CD4-positive, alpha-beta T cell treated with Interferon gamma for 1 hour (primary cell): ENCODE results near the gene P2RY12.

Experiments used
- DNase-seq: peaks from one replicate; pipeline ENCODE4 v3.0.0-alpha.2; 2020

Gene P2RY12

GRCh38 chr3:151305060-151305774, 79.3 kb downstream of the P2RY12 start:
- DNase-seq = no peak

- no peak for DNase-seq
Measured at GRCh38 chr3:151303751-151304150, 80.8 kb downstream of the P2RY12 start.

- DNase-seq = no peak
Measured at GRCh38 chr3:151301787-151302186, 82.8 kb downstream of the P2RY12 start.

- no peak for DNase-seq
Measured at GRCh38 chr3:151300539-151300938, 84.0 kb downstream of the P2RY12 start.

GRCh38 chr3:151299006-151299405, 85.5 kb downstream of the P2RY12 start:
- DNase-seq = no peak

GRCh38 chr3:151297429-151297828, 87.1 kb downstream of the P2RY12 start:
- no peak for DNase-seq

GRCh38 chr3:151296226-151296625, 88.3 kb downstream of the P2RY12 start:
- no peak for DNase-seq

GRCh38 chr3:151293127-151293526, 91.4 kb downstream of the P2RY12 start:
- DNase-seq = no peak

- no peak for DNase-seq
Measured at GRCh38 chr3:151290673-151291072, 93.9 kb downstream of the P2RY12 start.

GRCh38 chr3:151289445-151289844, 95.1 kb downstream of the P2RY12 start:
- no peak for DNase-seq
